HepG2 (cell line): ENCODE results near the gene MCM3. TPM values are rescaled to one million over a fixed set of nuclear protein-coding genes. Genes with fewer than 3 reads are reported as not detected.

ENCODE experiments used
- ATAC-seq: fragments of 200-7000 bp; cut with Tn5 transposase; 3 replicates; pipeline ENCODE4 v1.9.1; 2020; ENCODE audit warnings: mild to moderate bottlenecking, moderate library complexity
- BruUV-seq: library from RNA; stranded (reverse); fragments of 400-500 nt; replicated peaks from 2 replicates; lab custom pipeline; 2021; lab: Mats Ljungman, UMichigan
- CTCF ChIA-PET: fragments of 300-600 bp; formaldehyde crosslinking; extraction: SDS; loops from one replicate; lab custom pipeline; 2021; ENCODE audit warnings: low total read pairs, inconsistent platforms, low intra/inter-chr PET ratio; lab: Yijun Ruan, JAX
- POLR2A ChIA-PET: fragments of 350-600 bp; sonication (Branson Sonifier 250); formaldehyde crosslinking; loops from one replicate; lab custom pipeline; 2020; ENCODE audit warnings: antibody characterized with exemption, inconsistent platforms; lab: Yijun Ruan, JAX
- DNase-seq: peaks from one replicate; pipeline ENCODE4 v3.0.0-alpha.2; 2015; ENCODE audit warnings: low spot score
- FAIRE-seq: peaks from 3 replicates; lab custom pipeline; 2011; peaks lifted over from hg19 to GRCh38; lab: Jason Lieb, UNC
- H2AFZ ChIP-seq: one replicate; pipeline ENCODE4 v1.6.1; 2011; ENCODE audit warnings: low read length, inconsistent platforms
- H3K27ac ChIP-seq: fragments of 300-600 bp; 3 replicates; pipeline ENCODE4 v1.8.0; 2011; ENCODE audit warnings: mixed run types, mild to moderate bottlenecking, mixed read lengths, low read length, inconsistent platforms; ENCODE audit not compliant: insufficient read depth; ENCODE audit errors: extremely low read length
- H3K27me3 ChIP-seq, 2 experiments: fragments of 200-600 bp in 1 of 2; 2 replicates in 1 of 2; 3 replicates in 1 of 2; pipeline versions ENCODE4 v1.6.0 to v1.8.0; 2011; ENCODE audit warnings: low read length in 2 of 2, mild to moderate bottlenecking in 2 of 2, moderate library complexity in 2 of 2, inconsistent platforms in 1 of 2; ENCODE audit not compliant: insufficient read depth in 2 of 2, control insufficient read depth in 1 of 2
- H3K36me3 ChIP-seq, 2 experiments: fragments of 200-600 bp in 1 of 2; replicated peaks in 1 of 2; 2 replicates in 1 of 2; 3 replicates in 1 of 2; pipeline versions ENCODE4 v1.5.1 to v1.8.0; 2011; ENCODE audit warnings: low read length in 2 of 2, inconsistent platforms in 1 of 2; ENCODE audit not compliant: insufficient read depth in 2 of 2, control insufficient read depth in 1 of 2
- H3K4me1 ChIP-seq: 2 replicates; pipeline ENCODE4 v1.5.1; 2012; ENCODE audit warnings: low read length, inconsistent platforms; ENCODE audit not compliant: insufficient read depth
- H3K4me2 ChIP-seq: 2 replicates; pipeline ENCODE4 v1.6.0; 2011; ENCODE audit warnings: low read depth, low read length, inconsistent platforms
- H3K4me3 ChIP-seq, 3 experiments: fragments of 200-600 bp in 1 of 3; sonication (generic), shearing (Covaris generic) in 1 of 3; replicated peaks in 1 of 3; 2 replicates each; pipeline ENCODE4 v1.5.1; 2011 to 2016; ENCODE audit warnings: low read length in 3 of 3, inconsistent platforms in 2 of 3, low read depth in 2 of 3, mild to moderate bottlenecking in 2 of 3, control low read depth in 1 of 3, mixed read lengths in 1 of 3; ENCODE audit not compliant: insufficient read depth in 1 of 3
- H3K79me2 ChIP-seq: one replicate; pipeline ENCODE4 v1.6.1; 2011; ENCODE audit warnings: low read length, inconsistent platforms; ENCODE audit not compliant: insufficient read depth
- H3K9ac ChIP-seq: 2 replicates; pipeline ENCODE4 v1.6.0; 2011; ENCODE audit warnings: mild to moderate bottlenecking, low read depth, low read length, inconsistent platforms; ENCODE audit not compliant: insufficient read depth
- H3K9me3 ChIP-seq: 2 replicates; pipeline ENCODE4 v1.5.1; 2012; ENCODE audit warnings: mild to moderate bottlenecking, low read length
- H4K20me1 ChIP-seq: 2 replicates; pipeline ENCODE4 v1.6.0; 2011; ENCODE audit warnings: inconsistent platforms, mild to moderate bottlenecking, low read length, moderate library complexity; ENCODE audit not compliant: insufficient read depth
- AFF4 ChIP-seq: sonication (generic); formaldehyde crosslinking; IDR thresholded peaks from 2 replicates; pipeline ENCODE4 v1.4.0; 2020; ENCODE audit warnings: missing genetic modification reagents
- KLF15 ChIP-seq: sonication (generic); formaldehyde crosslinking; IDR thresholded peaks from 2 replicates; pipeline ENCODE4 v1.8.1; 2023; ENCODE audit warnings: borderline replicate concordance, mild to moderate bottlenecking, inconsistent platforms, missing genetic modification reagents, mixed read lengths
- LCORL ChIP-seq, 2 experiments: fragments of 450-650 bp in 1 of 2; sonication (generic) in 1 of 2; formaldehyde crosslinking in 1 of 2; IDR thresholded peaks; 2 replicates each; pipeline versions ENCODE4 v1.5.0 to v1.6.1; 2017 to 2020; ENCODE audit warnings: antibody characterized with exemption in 1 of 2, missing genetic modification reagents in 1 of 2
- MBNL3 ChIP-seq: fragments of 250-450 bp; sonication (Bioruptor Pico); conservative IDR thresholded peaks from 2 replicates; pipeline ENCODE4 v1.8.0; 2022; ENCODE audit warnings: mild to moderate bottlenecking, inconsistent platforms
- MZF1 ChIP-seq: sonication (generic); formaldehyde crosslinking; IDR thresholded peaks from 2 replicates; pipeline ENCODE4 v1.8.1; 2023; ENCODE audit warnings: mild to moderate bottlenecking, missing genetic modification reagents, borderline replicate concordance
- NCOA2 ChIP-seq: sonication (generic); formaldehyde crosslinking; IDR thresholded peaks from 2 replicates; pipeline ENCODE4 v1.8.0; 2022; ENCODE audit warnings: inconsistent platforms
- PHB2 ChIP-seq: fragments of 450-650 bp; IDR thresholded peaks from 2 replicates; pipeline ENCODE4 v1.6.1; 2018; ENCODE audit not compliant: partially characterized antibody
- SRSF1 ChIP-seq: fragments of 200-400 bp; formaldehyde crosslinking; optimal IDR thresholded peaks from 2 replicates; pipeline ENCODE3; 2017; ENCODE audit warnings: mild to moderate bottlenecking, low read depth, low read length, moderate library complexity
- TBX2 ChIP-seq: sonication (generic); formaldehyde crosslinking; IDR thresholded peaks from 2 replicates; pipeline ENCODE4 v1.5.0; 2020; ENCODE audit warnings: missing genetic modification reagents, mild to moderate bottlenecking, borderline replicate concordance
- U2AF1 ChIP-seq: fragments of 200-400 bp; formaldehyde crosslinking; optimal IDR thresholded peaks from 2 replicates; pipeline ENCODE3; 2017; ENCODE audit warnings: mild to moderate bottlenecking, low read depth, low read length
- WIZ ChIP-seq: sonication (generic); formaldehyde crosslinking; IDR thresholded peaks from 2 replicates; pipeline ENCODE4 v1.5.1; 2020; ENCODE audit warnings: mild to moderate bottlenecking, missing genetic modification reagents
- XBP1 ChIP-seq: sonication (generic); formaldehyde crosslinking; IDR thresholded peaks from 2 replicates; pipeline ENCODE4 v1.5.0; 2020; ENCODE audit warnings: missing genetic modification reagents
- ZMYM4 ChIP-seq: sonication (generic); formaldehyde crosslinking; IDR thresholded peaks from 2 replicates; pipeline ENCODE4 v1.8.1; 2023; ENCODE audit warnings: mild to moderate bottlenecking, missing genetic modification reagents
- ZNF446 ChIP-seq: sonication (generic); formaldehyde crosslinking; IDR thresholded peaks from 2 replicates; pipeline ENCODE4 v1.5.0; 2020; ENCODE audit warnings: mild to moderate bottlenecking, missing genetic modification reagents
- ZNF737 ChIP-seq: sonication (generic); formaldehyde crosslinking; IDR thresholded peaks from 2 replicates; pipeline ENCODE4 v1.5.0; 2020; ENCODE audit warnings: missing genetic modification reagents, mild to moderate bottlenecking, borderline replicate concordance
- ZSCAN21 ChIP-seq: sonication (generic); formaldehyde crosslinking; IDR thresholded peaks from 2 replicates; pipeline ENCODE4 v1.8.0; 2022; ENCODE audit warnings: mild to moderate bottlenecking, missing genetic modification reagents, moderate library complexity, borderline replicate concordance
- WGBS: methylation state at CpG from one replicate; pipeline ENCODE4 v1.1.6; 2017; ENCODE audit warnings: low lambda C conversion rate; 5-methylcytosine and 5-hydroxymethylcytosine counted together
- in situ Hi-C: cut with HindIII; loops from 2 replicates; pipeline ENCODE4 v1.10.0; 2017; ENCODE audit warnings: low pct_unique_long_range_greater_than_20kb; ENCODE audit not compliant: extremely low pct_ligation_motif_present
- intact Hi-C: fragments of 100-400 bp; cut with micrococcal nuclease; formaldehyde crosslinking; loops from one replicate; pipeline ENCODE4 v1.10.0; 2022; ENCODE audit not compliant: unreplicated experiment
- polyA plus RNA-seq, 8 experiments: library from polyadenylated mRNA; depleted of rRNA in 3 of 8; stranded (reverse) in 7 of 8; unstranded in 1 of 8; fragments of >200 nt; fragmentation: Illumina TruSeq in 4 of 8; extraction: Trizol in 4 of 8; gene quantifications; 2 replicates each; pipeline versions ENCODE4 v1.2.1 to v1.2.3, GENCODE V29; 2011 to 2016; ENCODE audit warnings: low read depth in 4 of 8, missing spikeins in 1 of 8, mixed read lengths in 1 of 8; ENCODE audit not compliant: insufficient read depth in 1 of 8
- total RNA-seq, 5 experiments: library from RNA; depleted of rRNA; stranded (reverse); fragments of >200 nt; fragmentation: Illumina TruSeq; extraction: Trizol; gene quantifications; 2 replicates each; pipeline ENCODE4 v1.2.3, GENCODE V29; 2016; ENCODE audit warnings: low read depth in 1 of 5
- TF ChIP-seq, protein P1 (sequence below): IDR thresholded peaks from 2 replicates; pipeline ENCODE4 v1.6.1; 2016; ENCODE audit warnings: control low read depth
- TF ChIP-seq, protein P2 (sequence below): IDR thresholded peaks from 2 replicates; pipeline ENCODE4 v1.6.1; 2016

MCM3 gene
- total and polyA plus RNA-seq, 2 of the 13 experiments (the other 11 are each of a cell fraction or from before 2014, with no cell fraction given) = 164 to 288 TPM

GRCh38 chr6:52254731-52255378 is 29.7 kb downstream of the MCM3 start:
- Histone ChIP-seq H3K4me2 (no peak overlapping the region), H3K9ac (no peak overlapping the region), H3K27me3 (peaks cover 0 to 20% of the 10 kb centered on the region in 2 experiments; a peak in 4 of 5 replicates), H3K4me1 (peaks cover 8% of the 10 kb centered on the region), H3K9me3 (no peaks in the 10 kb centered on the region), H3K4me3 (no peak overlapping the region), H4K20me1 (no peaks in the 10 kb centered on the region), H3K79me2 (no peaks in the 10 kb centered on the region)
- no TSS peak for BruUV-seq
- ATAC-seq = no peak
- in situ Hi-C loops = no loop called here
- no peak for FAIRE-seq
- intact Hi-C loops = no loop called here
- CTCF ChIA-PET = no interaction called here
- no peak for TF ChIP-seq ZNF446
- TF ChIP-seq AFF4 = no peak
- no peak for TF ChIP-seq ZNF737 (CRISPR knock-in tag)
- no peak for TF ChIP-seq WIZ (CRISPR knock-in tag)
- no peak for TF ChIP-seq SRSF1
- no peak for TF ChIP-seq LCORL (IDR thresholded peaks at IDR 0.05)
- no peak for TF ChIP-seq LCORL (CRISPR knock-in tag; IDR thresholded peaks at IDR 0.05)
- no peak for TF ChIP-seq KLF15 (CRISPR knock-in tag)
- TF ChIP-seq TBX2 (CRISPR knock-in tag) = no peak
- no peak for TF ChIP-seq MBNL3 (CRISPR knock-in tag)
- no peak for TF ChIP-seq PHB2
- TF ChIP-seq, protein P1, sequence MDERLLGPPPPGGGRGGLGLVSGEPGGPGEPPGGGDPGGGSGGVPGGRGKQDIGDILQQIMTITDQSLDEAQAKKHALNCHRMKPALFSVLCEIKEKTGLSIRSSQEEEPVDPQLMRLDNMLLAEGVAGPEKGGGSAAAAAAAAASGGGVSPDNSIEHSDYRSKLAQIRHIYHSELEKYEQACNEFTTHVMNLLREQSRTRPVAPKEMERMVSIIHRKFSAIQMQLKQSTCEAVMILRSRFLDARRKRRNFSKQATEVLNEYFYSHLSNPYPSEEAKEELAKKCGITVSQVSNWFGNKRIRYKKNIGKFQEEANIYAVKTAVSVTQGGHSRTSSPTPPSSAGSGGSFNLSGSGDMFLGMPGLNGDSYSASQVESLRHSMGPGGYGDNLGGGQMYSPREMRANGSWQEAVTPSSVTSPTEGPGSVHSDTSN (CRISPR knock-in tag) = no peak
- TF ChIP-seq, protein P2, sequence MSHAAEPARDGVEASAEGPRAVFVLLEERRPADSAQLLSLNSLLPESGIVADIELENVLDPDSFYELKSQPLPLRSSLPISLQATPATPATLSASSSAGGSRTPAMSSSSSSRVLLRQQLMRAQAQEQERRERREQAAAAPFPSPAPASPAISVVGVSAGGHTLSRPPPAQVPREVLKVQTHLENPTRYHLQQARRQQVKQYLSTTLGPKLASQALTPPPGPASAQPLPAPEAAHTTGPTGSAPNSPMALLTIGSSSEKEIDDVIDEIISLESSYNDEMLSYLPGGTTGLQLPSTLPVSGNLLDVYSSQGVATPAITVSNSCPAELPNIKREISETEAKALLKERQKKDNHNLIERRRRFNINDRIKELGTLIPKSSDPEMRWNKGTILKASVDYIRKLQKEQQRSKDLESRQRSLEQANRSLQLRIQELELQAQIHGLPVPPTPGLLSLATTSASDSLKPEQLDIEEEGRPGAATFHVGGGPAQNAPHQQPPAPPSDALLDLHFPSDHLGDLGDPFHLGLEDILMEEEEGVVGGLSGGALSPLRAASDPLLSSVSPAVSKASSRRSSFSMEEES (CRISPR knock-in tag) = no peak
- no peak for TF ChIP-seq NCOA2 (CRISPR knock-in tag)
- TF ChIP-seq ZMYM4 (CRISPR knock-in tag) = no peak
- no peak for TF ChIP-seq ZSCAN21 (CRISPR knock-in tag)
- TF ChIP-seq MZF1 = no peak
- no peak for TF ChIP-seq XBP1
- TF ChIP-seq U2AF1 = no peak
- TF ChIP-seq, all 625 proteins: peak for 0
- DNase-seq = no peak
- Histone ChIP-seq H3K36me3 (no peaks in the 10 kb centered on the region), H2AFZ (no peak overlapping the region), H3K27ac (no peak overlapping the region)
- whole genome bisulfite sequencing = 84% methylated on average over 8 of the region's 8 CpGs
- POLR2A ChIA-PET = no interaction called here
